Hematopoietic multipotent progenitor cell treated with erythropoietin and hydrocortisone succinate and interleukin-3 and kit ligand, for 15 days (in vitro differentiated cells): Measurements from ENCODE around the gene DENND1C.

Experiments
- DNase-seq: peaks from one replicate; pipeline ENCODE4 v3.0.0-alpha.2; 2015; ENCODE audit warnings: low spot score

The DENND1C gene

DNA sequence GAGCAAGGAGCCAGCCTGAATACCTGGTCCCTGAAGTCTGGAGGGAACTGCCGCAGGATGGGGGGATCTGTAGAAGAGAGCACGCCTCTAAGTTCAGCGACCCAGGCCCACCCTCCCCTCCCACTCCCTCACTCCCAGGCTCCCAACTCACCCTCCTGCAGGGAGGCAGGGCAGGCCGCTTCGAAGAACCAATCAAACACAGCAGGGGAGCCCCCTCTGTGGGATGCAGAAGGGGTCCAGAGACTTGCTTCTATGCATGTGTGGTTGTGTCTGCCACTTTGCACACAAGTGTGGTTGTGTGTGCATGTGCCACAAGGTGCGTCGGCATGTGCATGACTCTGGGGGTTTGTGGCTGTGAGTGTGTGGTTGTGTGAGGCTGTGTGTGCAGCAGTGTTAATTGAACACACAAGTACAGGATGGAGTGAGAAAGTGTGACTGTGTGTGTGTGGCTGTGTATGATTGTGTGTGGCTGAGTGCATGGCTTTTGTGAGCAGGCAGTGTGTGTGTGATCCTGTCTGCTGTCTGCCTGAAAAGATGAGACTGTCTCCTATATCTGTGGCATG is 1.7 kb downstream of the DENND1C start:
- DNase-seq, result no peak

DNA sequence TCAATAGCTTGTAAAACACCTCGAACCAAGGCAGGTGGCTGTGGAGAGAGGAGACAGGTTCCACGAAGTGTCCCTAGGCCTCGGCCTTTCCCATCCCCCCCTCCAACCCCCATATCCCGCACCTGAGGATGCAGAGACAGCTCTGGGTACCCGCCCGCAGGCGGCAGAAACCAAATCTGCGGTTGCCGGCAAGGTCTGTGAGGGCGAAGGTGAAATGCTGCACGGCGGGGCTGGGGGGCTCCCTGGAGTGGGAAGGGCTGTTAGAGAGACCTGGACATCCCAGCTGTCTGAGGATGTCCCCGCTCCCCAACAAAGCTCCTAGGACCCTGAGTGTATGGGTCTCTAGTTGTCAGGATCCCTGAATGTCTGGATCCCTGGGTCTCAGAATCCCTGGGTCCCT is 2.8 kb downstream of the DENND1C start:
- DNase-seq, result no peak

DNA sequence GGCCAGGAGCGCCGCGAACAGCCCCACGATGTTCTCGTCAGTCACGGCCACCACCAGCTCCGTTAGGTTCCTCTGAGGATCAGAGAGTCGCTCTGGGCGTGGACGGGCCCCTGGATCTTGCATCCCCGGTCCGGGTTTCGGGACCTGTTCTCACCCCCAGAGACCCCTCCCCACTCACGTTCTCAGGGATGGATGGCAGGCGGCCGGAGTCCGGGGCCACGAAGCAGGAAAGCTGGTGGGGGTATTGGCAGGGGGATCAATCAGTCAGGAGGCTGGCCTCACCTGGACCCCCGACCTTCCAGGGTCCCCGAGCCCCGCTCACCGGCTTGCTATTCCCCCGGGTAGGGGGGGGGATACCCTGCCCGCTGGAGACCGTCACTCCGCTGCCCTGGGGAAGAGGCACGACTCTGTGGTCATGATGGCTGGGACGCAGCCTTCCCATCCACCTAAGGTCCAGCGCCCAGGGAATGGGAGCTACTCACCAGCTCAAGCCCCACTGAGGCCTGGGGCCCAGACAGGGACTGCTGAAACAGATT is 4.6 kb downstream of the DENND1C start:
- no peak for DNase-seq

DNA sequence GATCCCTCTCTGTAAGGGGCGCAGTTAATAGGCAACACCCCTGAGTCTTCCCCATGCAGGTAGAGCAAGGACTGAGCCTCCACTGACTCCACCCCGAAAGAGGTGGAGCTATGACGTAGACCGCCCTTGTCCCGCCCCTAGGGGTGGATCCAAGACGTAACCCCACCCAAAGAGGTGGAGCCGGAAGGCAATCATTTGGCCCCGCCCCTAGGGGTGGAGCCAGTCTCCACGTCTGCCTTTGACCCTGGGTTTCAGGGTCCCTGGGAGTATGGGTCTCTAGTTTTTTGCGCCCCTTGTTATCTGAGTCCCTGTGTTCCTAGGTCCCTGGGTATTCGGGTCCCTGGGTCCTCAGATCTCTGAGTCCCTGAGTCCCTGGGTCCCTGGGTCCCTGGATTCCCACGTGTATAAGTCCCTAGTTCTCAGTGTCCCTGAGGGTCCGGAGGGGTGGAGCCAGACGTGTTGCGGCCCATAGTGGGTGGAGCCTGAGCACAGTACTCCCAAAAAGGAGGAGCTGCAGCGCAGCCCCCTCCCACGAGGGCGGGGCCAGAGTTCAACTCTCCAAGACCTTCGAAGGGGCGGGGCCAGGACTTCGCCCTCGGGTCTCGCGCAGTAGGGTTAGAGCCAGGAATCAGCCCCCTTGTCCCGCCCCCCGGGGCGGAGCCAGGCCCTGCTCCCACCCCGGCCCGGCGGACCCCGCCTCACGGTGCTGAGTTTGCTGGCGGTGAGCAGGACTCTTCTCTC is 5.3 kb downstream of the DENND1C start:
- peak; percentile 45 for DNase-seq

DNA sequence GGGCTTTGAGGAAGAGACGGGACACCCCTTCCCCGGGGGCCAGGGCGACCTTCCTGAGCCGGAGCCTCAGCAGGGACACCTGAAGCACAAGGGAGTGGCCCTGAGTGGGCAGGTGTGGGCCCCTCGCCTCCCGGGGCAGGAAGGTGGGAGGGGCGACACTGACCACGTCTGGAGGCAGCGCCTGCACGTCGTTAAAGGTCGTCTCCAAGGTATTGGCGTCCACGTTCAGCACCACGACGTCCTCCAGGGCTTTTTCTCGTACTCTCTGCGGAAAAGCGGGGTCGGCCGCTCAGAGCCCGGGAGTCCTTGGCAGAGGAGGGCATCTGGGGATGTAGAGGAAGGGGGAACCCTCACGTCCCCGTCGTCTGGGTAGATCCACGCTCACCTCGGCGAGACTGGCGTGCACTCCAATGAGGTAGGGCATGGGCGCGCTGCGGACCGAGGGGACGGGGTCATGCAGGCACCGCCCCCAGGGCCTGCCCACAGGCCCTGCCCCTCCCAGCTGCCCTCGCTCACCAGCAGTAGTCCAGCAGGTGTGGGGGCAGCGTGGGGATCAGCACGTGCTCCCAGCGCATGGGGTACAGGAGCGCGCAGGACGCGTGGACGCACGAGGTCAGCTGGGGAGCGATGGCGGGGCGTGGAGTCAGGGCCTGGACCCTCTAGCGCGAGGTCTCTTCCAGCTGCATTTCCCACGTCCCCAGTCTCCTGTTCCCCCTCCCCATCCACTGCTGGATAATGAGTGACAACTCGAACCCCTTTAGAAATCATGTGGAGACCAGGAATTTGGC is 6.1 kb downstream of the DENND1C start:
- DNase-seq, result no peak

DNA sequence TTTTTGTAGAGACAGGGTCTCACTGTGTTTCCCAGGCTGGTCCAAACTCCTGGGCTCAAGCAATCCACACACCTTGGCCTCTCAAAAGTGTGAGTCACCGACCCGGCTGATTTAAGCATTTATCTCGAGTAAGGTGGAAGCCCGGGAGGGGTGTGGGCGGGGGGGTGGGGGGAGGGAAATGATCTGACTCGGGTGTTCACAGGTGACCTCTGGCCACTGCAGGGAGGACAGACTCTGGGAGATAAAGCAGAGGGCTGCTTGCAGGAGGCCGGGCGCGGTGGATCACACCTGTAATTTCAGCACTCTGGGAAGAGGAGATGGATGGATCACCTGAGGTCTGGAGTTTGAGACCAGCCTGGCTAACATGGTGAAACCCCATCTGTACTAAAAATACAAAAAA is 7.9 kb downstream of the DENND1C start:
- no peak for DNase-seq

DNA sequence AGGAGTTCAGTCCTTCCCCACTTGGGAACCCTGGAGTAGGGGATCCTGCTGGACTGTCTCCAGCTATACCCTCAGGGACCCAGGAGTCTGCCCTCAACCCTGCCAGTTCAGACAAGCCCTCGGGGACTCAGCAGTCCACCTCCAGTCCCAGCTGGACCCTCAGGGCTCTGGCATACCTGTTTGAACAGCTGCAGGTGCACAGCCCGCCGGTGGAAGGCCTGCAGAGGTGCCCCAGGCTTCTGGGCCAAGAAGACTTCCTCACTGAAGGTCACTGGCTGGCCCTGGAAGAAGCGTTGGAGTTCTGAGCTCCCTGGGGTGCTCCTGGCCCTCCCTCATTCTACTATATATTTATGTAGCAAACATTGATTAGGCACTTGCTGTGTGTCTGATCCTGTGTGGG is 8.9 kb downstream of the DENND1C start:
- no peak for DNase-seq

DNA sequence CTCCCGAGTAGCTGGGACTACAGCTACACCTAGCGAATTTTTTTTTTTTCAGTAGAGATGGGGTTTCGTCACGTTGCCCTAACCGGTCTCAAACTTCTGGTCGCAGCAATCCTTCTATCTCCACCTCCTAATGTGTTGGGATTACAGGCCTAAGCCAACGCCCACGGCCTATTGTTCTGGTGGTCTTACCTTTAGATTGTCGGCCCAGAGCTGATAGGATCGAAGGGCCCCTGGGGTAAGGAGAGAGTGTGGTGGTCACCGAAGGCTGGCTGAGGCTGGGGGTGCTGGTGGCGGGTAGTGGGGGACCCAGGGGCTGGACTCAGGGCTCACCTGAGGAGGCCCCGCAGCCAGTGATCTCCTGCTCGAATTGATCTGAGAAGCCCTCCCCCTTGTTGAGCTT is 10.5 kb downstream of the DENND1C start:
- no peak for DNase-seq

DNA sequence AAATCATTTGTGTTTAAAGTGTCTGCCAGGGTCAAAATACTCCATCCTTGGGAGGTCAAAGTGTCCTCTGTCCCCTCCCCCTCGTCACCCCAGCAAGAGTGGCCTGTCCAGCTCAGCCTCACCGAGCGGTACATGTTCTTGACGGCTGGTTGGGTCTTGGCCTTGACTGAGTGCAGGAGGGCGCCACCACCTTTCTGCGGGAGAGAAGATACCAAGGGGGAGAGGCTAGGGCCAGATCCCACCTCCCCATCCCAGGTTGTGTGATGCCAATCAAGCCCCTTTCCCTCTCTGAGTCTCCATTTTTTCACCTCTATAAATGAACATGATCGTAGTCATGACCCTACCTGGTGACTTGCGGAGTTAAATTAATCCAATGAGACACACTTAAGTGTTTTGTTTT is 11.4 kb downstream of the DENND1C start:
- no peak for DNase-seq

DNA sequence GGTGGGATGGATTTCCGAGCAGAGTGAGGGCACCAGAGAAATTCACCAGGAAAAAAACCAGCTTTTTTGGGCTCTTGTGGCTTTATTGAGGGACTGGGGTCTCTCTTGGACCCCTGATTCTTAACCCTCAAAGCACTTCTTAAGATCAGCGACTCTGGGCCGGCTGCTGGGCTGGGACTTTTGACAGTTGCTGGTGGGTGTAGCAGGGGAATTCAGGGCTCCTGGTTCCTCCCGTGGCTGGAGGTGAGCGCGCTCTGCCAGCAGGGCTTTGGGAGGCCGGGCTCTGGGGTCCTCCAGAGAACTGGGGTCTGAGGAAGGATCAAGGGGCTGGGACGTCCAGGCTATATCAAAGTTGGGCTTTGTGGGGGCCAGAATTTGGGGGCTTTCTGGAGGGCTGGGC is 14.2 kb downstream of the DENND1C start:
- DNase-seq, result no peak

DNA sequence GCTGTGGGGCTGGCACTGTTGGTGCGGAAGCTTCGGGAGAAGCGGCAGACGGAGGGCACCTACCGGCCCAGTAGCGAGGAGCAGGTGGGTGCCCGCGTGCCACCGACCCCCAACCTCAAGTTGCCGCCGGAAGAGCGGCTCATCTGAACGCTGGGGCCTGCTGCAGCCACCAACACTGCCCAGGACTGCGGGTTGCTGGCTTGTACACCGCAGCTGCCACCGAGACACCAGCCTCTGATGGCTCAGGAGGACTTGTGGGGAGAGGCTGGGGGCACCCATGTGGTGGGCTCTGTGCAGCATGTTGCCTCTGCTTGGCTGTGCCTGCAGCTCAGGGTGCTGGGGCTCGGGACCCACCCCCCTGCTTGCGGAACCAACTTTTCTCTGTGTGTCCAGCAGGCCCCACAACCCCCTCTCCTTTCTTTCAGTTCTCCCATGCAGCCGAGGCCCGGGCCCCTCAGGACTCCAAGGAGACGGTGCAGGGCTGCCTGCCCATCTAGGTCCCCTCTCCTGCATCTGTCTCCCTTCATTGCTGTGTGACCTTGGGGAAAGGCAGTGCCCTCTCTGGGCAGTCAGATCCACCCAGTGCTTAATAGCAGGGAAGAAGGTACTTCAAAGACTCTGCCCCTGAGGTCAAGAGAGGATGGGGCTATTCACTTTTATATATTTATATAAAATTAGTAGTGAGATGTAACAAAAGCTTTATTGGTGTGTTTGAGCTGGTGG is 14.9 kb downstream of the DENND1C start:
- no peak for DNase-seq

DNA sequence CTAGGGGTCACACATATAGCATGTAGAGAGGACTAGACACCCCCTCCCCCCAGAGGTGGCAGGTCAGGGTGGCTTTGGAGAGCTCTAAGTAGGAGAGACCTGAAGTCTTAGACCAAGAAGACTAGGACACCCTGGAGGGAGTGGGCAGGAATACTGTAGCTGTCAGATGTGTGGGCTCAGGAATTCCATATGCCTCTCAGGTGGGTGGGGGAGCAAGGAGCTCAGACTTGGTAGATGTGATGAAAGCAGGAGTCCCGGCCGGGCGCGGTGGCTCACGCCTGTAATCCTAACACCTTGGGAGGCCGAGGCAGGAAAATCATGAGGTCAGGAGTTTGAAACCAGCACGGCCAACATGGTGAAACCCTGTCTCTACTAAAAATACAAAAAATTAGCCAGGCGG is 15.9 kb downstream of the DENND1C start:
- DNase-seq, result no peak

DNA sequence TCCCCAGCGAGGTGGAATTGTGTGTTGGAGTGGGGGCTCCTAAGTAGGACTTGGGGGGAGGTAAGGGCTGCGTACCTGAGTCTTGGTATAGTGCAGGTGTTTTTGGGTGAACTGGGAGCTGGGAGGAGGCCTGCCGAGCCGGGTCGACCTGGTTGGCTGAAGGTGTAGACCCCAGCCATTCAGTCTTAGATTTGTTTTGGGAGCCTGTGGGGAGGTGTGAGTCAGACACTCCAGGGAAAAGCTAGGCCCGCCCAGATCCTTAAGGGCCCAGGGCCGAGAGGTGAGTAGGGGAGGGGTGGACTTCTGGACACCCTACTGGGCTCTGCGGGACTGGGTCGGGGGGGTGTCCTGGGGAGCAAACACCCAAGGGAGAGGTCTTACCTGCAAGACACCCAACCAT is 16.6 kb downstream of the DENND1C start:
- DNase-seq, result no peak

DNA sequence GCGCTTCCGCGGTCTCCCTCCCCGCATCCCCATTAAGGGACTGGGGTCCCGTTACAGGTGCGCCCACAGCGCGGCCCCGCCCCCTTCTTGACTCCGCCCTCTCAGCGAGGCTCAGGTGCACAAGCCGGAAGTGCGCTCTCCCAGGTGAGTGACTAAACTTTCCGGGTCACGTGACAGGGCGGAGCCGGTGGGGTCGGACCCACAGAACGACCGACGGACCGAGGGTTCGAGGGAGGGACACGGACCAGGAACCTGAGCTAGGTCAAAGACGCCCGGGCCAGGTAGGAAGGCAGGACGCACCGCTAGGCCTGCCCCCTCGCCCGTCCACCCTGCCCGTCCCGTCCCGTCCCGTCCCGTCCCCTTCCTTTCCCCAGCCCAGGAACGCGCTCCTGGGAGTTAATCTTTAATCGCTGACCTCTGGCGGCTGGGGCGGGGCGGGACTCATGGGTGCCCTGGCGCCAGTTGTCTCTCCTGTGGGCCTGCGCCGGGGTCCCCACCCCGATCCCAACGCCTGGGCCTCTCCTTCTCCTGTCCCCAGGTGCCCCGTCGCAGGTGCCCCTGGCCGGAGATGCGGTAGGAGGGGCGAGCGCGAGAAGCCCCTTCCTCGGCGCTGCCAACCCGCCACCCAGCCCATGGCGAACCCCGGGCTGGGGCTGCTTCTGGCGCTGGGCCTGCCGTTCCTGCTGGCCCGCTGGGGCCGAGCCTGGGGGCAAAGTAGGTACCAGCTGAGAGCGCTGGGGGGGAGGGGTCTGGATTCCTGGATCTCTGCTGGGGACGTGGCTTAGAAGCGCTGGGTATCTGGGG is 17.3 kb downstream of the DENND1C start, which contains the start of gene CRB3:
TSS of gene CRB3 (plus strand) at position 202 of the 804 bp plus-strand sequence. CDS start at position 633, 431 bp downstream.
- no peak for DNase-seq

DNA sequence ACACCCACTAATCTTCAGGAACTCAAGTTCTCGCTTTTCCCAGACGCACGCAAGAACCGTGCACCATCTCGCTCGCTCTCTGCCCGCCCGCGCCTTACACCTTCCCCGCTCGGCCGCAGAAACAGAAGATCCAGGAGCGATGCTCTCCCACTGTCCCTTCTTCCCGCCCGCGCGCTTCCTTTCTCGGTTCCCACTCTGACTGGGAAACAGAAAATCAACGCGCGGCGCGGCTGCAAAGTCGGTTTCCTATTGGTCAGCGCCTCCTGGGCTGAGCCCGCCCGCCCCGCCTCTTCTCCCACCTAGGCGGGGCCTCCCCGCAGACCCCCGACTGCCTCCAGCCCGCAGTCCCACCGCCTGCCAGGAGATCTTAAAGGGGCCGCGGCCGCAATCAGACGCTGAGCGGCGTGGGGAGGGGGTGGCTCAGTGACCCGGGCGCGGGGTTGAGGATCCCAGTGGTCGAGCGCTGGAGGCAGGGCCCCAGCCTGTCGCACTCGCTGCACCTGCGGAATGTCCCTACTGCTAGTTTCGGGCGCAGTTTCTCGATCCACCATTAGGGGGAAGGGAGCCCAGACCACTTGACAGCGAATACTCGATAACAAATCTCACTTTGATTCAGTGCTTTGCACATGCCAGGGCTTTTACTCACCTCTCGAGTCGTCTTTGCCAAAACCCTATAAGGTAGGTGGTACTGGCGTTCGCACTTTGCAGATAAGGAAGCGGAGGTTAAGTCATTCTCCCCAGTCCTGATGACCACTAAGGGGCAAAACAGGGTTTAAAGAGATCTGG is 21.3 kb downstream of the DENND1C start:
- DNase-seq, result peak; percentile 40

DNA sequence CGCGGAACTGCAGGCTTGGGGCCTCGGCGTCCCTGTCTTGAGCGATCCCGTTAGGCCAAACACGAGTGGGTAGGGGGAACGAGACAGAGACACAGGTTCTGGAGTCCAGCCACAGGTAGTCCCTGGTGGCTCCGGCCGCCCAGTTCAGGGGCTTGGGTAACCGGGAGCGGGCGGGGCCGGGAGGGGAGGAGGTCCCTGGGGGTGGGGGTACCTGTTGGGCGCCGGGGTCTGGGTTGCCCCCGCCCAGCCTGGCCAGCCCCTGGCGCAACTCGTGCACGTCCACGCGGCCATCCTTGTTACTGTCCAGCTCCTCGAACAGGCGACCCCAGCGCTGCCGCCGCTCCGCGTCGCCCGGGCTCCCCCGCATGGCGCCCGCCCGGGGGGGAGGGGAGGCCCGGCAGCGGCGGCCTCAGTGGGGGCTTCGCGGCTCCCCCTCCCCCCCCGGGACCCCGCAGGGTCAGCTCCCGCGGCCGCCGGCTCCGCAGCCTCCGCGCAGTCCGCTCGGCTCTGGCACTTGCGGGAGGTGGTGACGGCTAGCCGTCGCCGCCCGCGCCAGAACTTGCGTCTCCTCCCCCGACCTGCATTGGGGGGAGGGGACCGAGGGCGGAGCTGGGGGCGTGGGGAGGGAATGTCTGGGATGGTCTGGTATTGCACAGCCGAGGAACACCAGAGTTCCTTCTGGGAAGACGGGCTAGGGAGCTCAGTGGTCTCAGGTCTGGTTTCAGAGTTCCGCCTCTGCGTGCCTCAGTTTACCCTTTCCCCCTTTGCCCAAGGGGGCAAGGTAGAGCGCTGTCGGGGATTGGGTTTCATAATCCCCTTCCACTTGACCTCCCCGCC is 22.1 kb downstream of the DENND1C start, which contains the start of gene SLC25A23:
TSS of gene SLC25A23 (minus strand) at position 531 of the 837 bp plus-strand sequence. CDS start at position 367, 164 bp downstream.
- no peak for DNase-seq

DNA sequence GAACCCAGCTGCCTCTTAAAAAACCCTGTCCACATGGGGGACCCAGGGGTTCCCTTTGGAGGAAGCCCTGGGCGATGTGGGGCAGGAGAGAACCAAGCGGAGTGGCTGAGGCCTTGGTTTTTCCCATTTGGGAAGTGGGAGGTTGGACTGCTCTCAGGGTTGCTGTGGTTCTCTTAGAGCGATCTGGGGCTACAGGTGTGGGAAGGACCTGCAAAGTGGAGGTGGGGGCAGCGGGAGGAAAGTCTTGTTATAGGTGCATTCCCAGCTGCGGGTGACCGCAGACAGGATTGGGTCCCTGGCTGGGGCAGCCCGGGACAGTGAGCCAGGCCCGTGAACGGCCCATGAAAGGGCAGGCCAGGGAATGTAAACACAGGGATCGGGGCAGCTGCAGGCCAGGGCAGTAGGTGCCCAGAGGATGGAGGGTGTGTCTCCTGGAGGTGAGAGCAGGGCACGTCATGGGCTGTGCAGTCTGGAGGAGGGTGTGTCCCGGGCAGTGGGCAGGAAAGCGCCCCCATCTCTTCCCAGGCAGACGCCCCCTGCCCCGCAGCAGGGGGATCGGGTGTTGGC is 22.8 kb downstream of the DENND1C start:
- no peak for DNase-seq

DNA sequence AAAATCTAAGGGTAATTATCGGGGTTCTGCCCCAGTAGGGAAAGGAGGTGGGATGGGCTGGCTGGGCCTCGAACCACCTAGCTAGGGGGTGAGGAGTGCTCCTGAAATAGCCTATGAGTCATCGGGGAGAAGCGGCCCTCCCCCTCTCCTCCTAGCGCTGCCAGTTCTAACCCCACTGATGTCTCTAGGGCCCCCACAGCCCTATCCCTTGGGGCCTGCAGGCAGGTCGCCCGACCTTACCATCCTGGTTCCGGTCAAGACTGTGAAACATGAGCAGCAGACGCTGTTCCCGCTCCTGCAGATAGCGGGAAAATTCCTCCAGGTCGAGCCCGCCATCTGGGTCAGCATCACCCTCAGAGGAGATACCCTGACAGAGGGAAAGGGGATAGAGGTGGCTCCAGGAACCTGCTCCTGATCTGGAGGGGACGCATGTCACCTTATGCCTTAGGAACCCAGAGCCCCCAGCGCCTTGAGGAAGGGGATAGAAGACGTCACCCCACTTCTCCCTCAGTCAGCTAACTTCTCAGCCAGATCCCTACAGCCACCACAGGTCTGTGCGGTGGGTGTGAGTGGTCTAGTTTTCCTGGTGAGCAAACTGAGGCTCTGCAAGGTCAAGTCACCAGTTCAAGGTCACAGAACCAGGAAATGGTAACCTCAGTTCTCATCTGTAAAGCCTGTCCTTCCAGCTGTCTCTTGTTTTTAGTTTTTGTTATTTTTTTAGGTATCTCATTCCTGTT is 23.5 kb downstream of the DENND1C start:
- no peak for DNase-seq
